Eye (tissue), 1 donor: ENCODE measurements around the gene SPRED1.
"Not testable (repeated sequence)": the region's sequence is repeated elsewhere in the genome, so short reads cannot be mapped to it uniquely, and the experiment has no call there.

Source experiments
- DNase-seq: peaks from one replicate; pipeline ENCODE4 v3.0.0-alpha.2; 2015

SPRED1 gene

DNA sequence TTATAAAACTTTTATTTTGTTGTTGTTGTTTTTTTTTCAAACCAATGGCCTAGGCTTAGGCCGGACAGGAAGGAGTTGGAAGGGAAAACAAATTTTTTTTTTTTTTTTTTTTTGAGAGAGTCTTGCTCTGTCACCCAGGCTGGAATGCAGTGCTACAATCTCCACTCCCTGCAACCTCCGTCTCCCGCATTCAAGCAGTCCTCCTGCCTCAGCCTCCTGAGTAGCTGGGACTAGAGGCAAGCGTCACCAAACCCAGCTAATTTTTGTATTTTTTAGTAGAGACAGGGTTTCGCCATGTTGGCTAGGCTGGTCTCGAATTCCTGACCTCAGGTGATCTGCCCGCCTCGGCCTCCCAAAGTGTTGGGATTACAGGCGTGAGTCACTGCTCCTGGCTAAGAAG lies 15.6 kb upstream of the SPRED1 start:
- not testable (repeated sequence) for DNase-seq

DNA sequence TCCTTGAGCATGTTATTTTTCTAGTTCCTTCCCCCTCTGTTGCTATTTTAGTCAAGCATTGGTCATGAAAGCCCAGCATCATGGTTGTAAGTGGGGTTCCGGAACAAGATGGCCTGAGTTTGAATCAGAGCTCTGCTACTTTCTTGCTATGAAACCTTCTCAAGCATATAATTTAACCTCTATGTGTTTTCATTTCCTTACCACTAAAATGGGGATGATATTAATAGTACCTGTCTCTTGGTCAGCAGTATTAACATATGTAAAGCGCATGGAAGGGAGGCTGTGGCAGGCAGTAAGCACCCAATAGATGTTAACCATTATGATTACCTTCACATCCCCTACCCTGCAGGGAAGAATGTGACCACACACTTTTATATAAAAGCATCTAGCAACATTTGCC lies 14.3 kb upstream of the SPRED1 start:
- DNase-seq, result no peak

DNA sequence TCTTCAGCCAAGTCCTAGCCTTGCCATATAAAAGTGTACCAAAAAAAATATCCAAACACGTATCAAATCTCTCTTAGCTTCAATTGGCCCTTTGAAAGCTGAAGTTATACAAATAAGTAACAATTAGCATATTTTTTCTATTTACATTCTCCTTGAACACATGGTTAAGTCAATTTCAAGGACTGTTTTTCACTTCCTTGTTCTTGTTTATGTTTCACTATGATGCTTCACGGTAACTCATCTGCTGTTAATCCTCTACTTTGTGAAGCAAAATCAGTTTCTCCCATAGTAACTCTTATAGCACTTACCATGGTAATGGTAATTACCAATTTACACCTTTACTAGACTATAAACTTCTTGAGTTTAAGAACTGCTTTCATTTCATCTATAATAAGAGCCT lies 10.6 kb upstream of the SPRED1 start:
- DNase-seq, result no peak

DNA sequence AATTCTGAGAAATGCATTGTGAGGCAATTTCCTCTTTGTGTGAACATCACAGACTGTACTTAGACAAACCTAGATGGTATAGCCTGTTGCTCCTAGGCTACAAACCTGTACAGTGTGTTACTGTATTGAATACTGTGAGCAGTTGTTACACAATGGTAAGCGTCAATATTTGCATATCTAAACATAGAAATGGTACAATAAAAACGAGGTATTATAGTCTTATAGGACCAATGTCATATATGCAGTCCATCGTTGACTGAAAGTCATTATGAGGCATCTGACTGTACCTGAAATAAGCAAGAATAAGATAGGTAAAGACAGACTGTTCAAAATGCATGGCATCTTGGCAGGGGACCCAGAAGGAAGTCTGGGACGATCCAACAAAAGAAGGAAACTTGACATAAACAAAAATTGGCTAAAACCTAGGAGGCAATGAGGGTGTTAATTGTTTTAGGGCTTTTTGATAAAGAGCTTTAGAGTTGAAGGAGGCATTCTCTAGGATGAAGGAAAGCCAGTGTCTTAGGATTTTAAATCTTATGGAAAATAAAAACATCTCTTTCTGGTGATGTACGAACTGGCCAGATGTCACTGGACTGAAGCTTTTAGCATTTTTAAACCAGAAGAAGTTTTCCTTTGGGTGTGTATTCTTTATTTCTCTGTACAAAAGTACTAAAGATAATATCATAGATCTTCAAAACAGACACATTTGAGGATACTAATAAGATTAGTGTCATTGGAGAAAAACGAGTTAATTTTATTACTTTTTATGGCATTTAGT lies 9.2 kb upstream of the SPRED1 start:
- DNase-seq, result no peak

DNA sequence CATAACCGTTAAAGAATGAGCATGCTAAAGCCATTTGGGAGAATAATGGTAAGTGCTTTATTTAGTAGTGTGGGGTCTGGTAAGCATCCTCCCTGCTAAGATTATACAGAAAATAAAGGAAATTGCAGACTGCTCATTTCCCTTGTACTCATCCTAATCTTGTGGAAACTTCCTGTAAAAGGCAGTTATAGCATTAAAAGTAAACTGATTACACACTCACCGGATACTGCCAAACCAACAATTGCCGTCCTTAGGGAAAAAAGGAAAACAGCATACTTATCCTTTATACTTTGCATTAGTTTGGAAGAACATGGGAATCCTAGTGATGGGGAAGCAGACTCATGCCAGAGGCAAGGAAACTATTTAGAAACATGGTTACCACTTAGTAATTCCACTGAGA lies 5.3 kb upstream of the SPRED1 start:
- DNase-seq, result no peak

DNA sequence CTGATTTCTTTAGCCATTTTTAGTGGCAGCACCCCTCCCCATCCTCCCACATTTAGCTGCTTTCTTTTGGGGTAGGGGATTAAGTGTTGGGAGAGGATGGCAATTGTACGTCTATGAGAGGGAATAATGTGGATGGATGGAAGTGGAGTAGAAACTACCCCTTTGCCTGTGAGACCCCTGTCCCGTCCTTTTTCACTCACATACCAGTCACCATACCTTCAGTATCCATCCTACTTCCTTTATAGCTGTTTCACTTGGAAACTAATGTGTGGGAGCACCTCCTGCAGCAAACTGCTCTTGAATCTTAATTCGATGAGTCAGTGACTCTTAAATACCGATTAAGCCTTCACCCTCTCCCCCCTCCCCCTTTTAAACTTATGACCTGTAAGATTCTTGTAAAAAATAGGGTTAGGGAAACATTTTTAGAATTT lies 730 bp downstream of the SPRED1 start:
- DNase-seq, result peak; percentile 74

DNA sequence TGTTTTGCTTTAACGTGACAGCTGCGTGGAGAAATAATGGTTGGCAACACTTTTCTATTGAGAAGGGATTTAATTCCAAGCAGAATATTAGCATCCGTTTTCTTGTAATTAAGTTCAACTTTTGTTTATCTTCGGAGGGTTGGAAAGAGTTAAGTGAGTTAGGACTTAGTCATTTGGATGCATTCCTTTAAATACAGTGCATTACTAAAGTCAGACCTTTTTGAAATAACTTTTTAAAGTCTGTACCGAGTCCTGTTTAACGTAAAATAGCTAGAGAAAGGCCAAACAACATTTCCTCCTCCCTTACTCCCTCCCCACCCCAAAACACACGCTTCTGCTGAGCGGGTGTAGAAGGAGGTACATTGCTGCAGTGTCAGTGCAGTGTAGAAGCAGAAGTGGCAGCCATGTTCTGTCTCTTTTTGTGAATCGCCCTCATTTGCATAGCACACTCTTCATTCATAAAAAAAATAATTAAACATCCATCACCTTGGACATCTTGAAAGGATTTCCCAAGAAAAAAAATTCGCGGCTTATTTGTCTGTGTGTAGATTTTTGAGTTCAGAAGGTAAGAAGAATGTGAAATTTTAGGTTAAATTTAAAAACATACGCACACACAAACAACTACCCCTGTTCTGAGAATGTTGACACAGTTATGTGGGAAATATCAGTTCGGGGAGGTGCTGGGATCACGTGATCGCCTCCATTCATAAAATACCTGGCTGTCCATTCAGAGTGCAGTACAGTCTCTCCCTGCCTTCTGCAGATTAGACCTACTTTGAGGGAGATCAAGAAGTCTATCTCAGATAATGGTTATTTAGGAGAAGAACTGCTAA lies 1.6 kb downstream of the SPRED1 start:
- peak; percentile 73 for DNase-seq

DNA sequence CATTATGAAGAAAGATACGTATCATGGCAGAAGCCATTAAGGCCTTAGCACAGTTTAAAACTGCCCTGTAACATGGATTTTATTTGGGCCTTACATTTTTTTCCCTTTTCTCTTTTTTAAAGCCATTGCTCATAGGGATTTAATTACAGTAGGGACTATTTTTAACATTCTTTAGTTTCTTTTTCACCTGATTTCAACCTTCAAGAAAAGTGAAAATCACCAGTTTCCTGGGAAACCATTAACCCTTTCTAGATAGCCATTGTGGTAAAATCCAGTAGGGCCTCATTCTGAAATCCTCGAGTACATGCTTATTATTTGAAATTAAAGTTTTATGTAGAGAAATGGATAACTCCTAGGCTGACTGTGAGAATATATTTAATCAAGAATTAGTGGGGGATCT lies 3.1 kb downstream of the SPRED1 start:
- no peak for DNase-seq

DNA sequence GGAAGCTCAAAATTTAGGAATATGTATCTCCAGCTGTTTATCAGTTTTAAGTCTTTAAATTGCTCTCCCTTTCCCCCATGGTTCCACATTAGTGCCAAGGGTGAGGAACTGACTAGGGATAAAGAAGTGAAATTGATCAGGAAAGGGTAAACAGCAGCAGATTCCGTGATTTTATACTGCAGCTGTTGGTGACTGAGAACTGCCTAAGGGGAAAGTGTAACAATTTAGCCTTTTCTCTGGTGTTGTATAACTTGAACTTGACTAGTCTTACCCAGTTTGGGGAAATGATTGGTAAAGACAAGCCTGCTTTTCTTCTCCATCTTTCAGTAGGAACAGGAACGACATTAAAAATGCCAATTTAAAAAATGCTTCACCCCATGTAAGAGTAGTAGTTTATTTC lies 5.0 kb downstream of the SPRED1 start:
- no peak for DNase-seq

DNA sequence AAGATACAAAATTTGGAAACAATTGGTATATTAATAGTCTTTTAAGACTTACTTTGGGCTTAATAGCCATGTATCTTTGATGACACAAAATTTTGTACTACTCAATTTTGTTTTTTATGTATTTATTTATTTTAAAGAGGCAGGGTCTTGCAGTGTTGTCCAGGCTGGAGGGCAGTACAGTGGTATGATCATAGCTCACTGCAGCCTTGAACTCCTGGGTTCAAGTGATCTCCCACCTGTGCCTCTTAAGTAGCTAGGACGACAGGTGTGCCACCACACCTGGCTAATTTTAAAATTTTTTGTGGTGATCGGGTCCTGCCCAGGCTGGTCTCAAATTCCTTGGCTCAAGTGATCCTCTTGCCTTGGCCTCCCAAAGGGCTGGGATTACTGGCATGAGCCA lies 6.5 kb downstream of the SPRED1 start:
- no peak for DNase-seq

DNA sequence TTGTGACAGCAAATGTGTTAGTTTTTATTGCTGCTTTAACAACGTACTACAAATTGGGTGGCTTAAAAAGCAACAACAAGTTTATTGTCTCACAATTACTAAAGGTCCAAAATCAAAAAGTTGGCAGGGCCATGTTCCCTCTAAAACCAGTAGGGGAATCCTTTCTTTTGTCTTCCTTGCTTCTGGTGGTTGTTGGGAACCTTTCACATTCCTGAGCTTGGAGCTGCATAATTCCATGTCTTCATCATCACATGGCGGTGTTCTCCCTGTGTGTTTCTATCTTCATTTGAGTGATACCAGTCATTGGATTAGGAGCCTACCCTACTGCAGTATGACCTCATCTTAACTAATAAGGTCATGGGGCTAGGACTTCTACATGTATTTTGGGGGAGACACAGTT lies 7.4 kb downstream of the SPRED1 start:
- no peak for DNase-seq

DNA sequence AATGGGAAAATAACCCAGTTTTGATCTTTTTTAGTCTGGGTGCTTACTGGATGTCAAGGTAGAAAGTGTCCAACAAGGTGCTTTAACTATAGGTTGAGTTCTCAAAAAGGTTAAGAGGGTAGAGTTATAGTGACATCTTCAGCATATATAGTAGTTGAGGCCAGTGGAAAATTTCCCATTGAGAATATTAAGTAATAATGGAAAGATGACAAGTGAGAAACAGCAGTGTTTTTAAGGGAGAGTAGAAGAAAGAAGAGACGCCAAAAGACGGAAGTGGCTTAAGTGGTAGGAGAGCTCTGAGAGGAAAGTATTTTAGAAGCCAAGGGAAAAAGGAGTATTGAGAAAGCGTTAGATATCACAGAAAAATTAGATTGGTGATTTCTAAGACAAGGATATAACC lies 10.6 kb downstream of the SPRED1 start:
- no peak for DNase-seq

DNA sequence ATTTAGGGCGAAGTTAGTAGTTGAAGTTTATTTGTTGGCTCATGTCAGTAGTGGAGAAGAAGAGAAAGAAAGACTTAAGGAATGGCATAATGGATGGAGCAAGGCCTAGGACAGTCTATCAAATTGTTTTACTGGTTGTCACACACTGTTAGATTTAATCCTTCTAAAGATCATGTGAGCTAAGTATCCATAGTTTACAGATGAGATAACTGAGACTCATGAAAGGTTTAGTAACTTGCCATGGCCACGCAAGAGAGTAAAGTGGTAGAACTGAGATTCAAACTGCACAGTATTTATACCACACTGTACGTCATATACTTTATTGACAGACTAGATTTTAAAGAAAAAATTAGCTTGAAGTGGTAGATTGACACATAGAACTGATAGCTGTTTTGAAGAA lies 11.4 kb downstream of the SPRED1 start:
- no peak for DNase-seq

DNA sequence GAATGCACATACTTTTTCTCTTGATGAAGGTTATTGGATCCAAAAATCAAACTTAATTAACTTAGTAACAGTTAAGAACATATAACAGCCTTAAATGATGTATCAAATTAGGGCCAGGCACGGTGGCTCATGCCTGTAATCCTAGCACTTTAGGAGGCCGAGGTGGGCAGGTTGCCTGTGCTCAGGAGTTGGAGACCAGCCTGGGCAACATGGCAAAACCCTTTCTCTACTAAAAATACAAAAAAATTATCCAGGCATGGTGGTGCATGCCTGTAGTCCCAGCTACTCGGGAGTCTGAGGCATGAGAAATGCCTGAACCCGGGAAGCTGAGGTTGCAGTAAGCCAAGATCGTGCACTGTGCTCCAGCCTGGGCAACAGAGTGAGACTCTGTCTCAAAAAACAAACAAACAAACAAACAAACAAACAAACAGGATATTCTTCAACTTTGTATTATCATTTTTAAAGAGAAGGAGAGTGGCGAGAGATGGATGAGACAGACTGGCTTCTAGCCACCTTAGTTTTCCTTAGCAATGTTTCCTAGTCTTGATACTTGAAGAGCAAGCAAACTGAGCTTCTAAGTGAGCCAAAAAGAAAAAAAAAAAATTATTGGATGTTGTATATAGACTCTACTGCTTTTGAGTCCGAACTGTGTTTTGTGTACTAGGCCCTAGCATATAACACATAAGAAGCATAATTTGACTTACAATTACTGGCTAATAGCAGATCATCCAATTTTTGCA lies 13.8 kb downstream of the SPRED1 start:
- DNase-seq, result no peak

DNA sequence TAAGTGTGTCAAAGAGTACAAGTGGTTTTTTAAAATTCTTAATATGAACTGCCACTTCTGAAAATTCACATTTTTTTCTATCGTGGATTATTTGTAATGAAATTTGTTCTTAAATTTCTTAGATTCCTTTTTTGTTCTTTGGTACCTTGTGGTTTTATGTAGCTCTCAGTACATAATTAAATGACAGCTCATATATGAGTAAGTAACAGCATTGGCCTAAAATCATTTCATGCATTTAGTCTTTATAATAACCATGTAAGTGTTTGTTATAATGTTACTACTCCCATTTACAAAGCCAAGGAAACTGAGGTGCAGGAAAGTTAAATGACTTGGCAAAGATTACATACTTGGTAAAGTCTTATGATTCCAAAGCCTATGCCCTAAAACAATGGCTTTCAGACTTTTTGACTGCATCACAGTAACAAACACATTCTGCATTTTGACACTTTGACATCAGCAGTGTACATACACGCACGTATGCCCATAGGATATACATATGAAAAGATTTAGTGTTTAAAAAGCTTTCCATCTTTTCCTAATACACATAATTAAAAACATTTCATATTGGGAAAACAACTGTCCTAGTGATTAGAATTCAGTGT lies 14.9 kb downstream of the SPRED1 start:
- no peak for DNase-seq

DNA sequence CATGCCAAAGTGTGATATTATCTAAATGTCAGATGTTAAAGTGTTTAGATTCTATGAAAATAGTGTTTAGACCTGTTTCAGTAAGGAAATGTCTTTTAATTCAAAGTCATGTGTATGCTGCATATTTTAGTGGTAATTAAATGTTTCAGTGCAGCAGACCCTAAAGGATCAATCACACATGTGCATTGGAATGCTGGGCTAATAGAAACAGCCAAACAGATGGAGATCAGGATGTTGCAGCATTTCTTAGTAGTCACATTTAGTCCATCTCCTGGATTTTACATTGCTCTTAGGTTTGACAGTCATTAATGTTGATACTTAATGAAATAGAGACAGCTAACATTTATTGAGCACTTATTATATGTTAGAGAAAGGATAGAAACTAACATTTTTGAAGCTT lies 18.5 kb downstream of the SPRED1 start:
- no peak for DNase-seq

DNA sequence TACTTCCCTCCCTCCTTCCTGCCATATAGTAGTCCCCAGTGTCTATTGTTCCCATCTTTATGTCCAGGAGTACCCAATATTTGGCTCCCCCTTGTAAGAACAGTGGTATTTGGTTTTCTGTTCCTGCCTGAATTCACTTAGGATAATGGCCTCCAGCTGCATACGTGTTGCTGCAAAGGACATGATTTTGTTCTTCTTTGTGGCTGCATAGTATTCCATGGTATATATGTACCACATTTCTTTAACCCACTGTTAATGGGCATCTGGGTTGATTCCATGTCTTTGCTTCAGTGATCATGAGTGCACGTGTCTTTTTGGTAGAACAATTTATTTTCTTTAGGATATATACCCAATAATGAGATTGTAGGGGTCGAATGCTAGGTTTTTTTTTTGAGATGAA lies 19.3 kb downstream of the SPRED1 start:
- no peak for DNase-seq

DNA sequence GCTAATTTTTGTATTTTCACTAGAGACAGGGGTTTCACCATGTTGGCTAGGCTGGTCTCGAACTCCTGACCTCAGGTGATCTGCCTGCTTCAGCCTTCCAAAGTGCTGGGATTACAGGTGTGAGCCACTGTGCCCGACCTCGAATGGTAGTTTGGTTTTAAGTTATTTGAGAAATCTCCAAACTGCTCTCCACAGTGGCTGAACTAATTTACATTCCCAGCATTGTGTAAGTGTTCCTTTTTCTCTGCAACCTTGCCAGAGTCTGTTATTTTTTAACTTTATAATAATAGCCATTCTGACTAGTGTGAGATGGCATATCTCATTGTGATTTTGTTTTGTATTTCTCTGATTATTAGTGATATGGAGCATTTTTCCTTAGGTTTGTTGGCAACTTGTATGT lies 19.8 kb downstream of the SPRED1 start:
- DNase-seq, result not testable (repeated sequence)

DNA sequence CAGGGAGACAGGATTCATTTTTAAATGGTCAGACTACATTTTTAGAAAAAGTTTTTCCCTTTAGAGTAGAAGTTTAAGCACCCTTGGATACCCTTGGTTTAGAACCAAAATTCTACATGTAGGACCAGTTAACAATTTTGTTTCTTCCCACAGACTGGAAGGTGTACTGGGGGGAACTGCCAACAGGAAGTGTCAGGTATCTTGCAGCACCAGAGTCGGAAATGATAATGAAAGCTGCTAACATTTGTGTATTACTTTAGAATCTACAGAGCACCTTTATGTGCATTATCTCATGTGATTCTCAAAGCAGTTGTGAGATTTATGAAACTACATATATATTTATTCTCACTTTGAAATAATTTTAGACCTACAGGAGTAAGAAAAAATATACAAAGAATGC lies 21.5 kb downstream of the SPRED1 start:
- no peak for DNase-seq

DNA sequence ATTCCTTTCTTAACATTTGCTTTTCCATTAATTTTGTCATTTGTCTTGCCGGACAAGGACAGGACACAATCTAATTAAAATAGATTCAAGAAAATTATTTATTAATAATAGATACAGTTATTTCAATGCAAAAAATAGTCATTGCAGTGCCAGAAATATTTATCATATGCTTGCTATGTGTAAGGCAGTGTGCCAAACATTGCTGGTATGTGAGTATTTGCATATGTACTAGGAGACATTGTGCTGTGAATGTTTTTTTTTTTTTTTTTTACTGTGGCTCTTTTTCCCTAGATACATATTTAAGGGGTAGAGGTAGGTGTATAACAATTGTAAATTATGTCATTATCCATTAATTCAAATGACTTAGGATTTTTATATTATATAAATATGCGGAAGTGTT lies 23.3 kb downstream of the SPRED1 start:
- DNase-seq, result no peak

DNA sequence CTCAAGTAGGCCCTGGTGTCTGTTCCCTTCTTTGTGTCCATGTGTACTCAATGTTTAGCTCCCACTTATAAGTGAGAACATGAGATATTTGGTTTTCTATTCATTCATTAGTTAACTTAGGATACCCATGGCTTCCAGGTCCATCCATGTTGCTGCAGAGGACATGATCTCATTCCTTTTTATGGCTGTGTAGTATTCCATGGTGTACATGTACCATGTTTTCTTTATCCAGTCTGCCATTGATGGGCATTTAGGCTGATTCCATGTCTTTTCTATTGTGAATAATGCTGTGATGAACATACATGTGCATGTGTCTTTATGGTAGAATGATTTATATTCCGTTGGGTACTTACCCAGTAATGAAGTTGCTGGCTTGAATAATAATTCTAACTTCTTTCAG lies 24.6 kb downstream of the SPRED1 start:
- not testable (repeated sequence) for DNase-seq

DNA sequence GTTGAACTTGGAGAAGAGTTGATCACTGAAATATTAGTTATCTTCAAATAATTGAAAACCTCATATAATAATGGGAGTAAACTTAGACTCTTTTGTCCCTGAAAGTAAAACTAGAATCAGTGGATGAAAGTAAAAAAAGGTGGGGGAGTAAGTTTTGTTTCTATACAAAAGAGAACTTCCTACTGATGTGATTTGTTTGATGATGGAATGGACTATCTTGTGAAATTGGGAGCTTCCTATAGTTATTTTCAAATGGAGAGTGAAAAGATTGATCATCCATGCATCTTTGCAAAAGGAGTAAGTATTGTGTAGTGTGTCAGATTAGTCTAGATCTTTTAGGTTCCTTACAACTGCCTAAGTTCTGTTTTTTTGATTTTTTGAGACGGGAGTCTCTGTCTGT lies 28.4 kb downstream of the SPRED1 start:
- no peak for DNase-seq

DNA sequence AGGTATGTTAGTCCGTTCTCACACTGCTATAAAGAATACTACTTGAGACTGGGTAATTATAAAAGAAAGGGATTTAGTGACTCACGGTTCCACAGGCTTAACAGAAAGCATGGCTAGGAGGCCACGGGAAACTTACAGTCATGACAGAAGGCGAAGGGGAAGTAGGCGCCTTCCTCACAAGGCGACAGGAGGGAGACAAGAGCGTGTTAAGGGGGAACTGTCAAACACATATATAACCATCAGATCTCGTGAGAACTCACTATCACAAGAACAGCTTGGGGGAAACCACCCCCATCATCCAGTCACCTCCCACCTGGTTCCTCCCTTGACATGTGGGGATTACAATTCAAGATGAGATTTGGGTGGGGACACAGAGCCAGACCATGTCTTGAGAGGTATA lies 30.4 kb downstream of the SPRED1 start:
- DNase-seq, result no peak
